Lower leg skin (tissue), 3 donors: ENCODE data around the gene THOC5.

Experiments
- POLR2A ChIP-seq, 2 donors: fragments of 450-650 bp; IDR thresholded peaks; one replicate each; pipeline ENCODE4 v1.6.1; 2016 to 2017; ENCODE audit warnings: antibody characterized with exemption in 2 of 2, mild to moderate bottlenecking in 1 of 2, moderate library complexity in 1 of 2
- TF ChIP-seq, protein P1 (sequence below), 3 donors: fragments of 450-650 bp; IDR thresholded peaks; one replicate each; pipeline ENCODE4 v1.5.1; 2016; ENCODE audit warnings: antibody characterized with exemption in 3 of 3, mild to moderate bottlenecking in 3 of 3, moderate library complexity in 2 of 3

DNA sequence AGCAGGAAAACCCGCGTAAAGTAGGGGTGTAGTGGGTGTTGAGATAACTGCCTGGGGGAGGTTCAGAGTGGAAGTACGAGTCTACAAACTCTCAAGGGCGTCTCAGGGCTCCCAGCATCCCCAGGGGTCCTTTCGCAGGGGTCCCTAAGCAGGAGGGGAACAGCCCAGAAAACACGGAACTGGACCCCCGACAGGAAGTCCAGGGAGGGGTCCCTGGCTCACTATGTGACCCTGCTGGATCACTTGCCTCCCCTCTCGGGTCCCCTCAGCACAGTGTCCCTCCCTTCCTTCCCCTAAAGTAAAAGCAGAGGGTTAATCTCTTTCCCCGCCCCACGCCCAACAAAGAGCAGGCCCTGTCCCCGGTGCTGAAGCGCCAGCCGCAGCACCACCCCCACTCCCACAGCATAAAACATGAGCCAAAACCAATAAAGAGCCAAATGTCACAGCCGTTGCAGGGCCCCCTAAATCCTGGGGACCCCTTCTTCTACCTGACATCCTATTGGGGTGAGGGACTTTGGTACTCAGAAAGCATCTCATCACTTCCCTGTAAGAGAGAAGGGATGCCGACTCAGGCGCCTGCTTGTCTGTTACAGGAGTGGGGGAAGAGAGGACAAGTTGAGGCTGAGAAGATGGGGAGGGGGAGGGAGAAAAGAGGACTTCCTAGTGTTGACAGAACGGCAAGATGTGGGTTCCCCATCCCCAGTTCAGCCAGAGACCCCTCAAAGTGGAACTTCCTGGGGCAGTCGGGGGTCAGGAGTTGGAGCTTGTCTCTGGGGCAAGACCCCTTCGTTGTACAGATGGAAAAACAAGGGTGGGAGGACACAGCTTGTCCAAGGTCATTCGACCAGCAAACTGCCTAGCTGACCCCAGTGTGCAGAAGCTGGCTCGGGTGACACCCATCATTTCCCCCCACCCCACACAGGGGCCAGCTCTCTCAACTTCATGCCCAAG lies 75.0 kb downstream of the THOC5 start:
- TF ChIP-seq, protein P1, sequence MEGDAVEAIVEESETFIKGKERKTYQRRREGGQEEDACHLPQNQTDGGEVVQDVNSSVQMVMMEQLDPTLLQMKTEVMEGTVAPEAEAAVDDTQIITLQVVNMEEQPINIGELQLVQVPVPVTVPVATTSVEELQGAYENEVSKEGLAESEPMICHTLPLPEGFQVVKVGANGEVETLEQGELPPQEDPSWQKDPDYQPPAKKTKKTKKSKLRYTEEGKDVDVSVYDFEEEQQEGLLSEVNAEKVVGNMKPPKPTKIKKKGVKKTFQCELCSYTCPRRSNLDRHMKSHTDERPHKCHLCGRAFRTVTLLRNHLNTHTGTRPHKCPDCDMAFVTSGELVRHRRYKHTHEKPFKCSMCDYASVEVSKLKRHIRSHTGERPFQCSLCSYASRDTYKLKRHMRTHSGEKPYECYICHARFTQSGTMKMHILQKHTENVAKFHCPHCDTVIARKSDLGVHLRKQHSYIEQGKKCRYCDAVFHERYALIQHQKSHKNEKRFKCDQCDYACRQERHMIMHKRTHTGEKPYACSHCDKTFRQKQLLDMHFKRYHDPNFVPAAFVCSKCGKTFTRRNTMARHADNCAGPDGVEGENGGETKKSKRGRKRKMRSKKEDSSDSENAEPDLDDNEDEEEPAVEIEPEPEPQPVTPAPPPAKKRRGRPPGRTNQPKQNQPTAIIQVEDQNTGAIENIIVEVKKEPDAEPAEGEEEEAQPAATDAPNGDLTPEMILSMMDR (IDR thresholded peaks at IDR 0.05), result no peak
- no peak for TF ChIP-seq POLR2A (IDR thresholded peaks at IDR 0.05)
